GM18502 (cell line): ENCODE results near the gene MIEF1.

Source experiments
- ATAC-seq: cut with Tn5 transposase; IDR thresholded peaks from one replicate; pipeline ENCODE4 v1.9.1; 2021; ENCODE audit warnings: mild to moderate bottlenecking; ENCODE audit not compliant: unreplicated experiment, poor library complexity

Gene MIEF1

GRCh38 chr22:39470451-39471291 lies 31.4 kb upstream of the MIEF1 start:
- no peak for ATAC-seq

DNA sequence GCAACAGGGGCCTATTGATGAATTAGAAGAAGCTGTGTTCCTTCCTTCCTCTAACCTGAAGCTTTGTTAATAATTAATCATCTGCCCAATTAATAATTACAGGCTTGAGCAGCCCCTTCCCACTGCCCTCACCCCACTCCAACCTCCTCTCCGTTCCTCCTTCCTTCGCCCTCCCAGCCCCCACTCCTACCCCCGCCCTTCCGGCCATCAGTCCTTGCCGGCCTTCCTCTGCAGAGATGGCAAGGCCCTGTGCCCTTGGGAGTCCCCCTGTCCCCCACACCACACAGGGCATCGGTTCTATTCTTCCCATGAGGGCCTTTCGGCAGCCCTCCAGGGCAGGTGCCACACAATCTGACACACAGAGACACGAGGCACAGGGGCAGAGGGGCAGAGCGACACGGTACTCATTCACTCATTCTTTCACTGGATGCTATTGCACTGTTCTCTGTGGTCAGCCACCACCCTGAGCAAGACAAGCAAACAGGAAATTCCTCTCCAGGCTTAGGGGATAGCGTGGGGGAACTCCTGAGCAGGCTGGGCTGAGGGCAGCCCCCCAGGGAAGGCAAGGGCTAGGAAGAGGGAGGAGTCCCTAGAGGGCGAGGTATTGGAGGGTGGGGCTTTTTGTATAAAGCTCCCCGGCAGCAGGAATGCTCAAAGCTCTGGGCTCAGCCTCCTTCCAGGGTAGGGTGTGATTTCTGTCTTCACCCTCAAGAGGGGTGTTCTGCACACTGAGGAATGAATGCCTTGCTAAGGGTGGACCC lies 30.5 kb upstream of the MIEF1 start:
- ATAC-seq, result peak; percentile 61

- no peak for ATAC-seq
Measured at GRCh38 chr22:39472570-39473556, 29.2 kb upstream of the MIEF1 start.

DNA sequence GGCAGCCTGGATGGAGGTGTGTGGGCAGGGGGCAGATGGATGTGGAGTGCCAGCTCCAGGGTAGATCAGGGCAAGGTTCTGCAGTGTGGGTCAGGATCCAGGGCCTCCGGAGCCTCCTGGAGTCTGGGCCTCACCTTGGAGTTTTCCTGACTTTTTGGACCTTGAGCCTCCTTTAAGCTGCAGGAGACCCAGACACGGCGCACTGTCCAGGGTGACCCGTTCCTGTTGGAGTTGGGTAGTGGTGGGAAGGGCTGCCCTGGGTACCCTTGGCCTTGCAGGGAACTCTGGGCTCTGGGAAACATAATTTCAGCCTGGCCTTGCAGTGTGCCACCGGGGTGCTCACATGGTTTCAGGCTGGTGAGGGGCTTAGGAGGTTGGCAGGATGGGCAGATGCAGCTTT lies 28.2 kb upstream of the MIEF1 start:
- ATAC-seq, result no peak

- ATAC-seq, result no peak
Measured at GRCh38 chr22:39474351-39475111, 27.6 kb upstream of the MIEF1 start.

- no peak for ATAC-seq
Measured at GRCh38 chr22:39475337-39475736, 26.8 kb upstream of the MIEF1 start.

DNA sequence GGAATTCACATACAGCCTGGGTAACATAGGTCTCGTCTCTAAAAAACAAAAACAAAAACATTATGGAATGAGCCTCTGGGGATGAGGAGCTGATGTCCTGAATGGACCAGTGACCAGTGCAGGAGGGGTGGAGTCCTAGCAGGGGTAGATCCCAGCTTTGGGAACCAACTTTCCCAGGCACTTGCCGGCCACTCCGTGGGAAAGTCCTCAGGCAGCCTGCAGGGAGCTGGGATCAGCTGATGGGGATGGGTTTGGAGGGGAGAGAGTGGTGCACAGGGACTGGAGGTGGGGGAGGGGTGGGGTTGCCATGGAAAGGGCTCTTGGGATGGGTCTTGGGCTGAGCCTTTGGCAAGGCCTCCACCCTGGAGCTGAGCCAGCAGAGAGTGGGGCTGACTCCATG lies 26.2 kb upstream of the MIEF1 start:
- no peak for ATAC-seq

DNA sequence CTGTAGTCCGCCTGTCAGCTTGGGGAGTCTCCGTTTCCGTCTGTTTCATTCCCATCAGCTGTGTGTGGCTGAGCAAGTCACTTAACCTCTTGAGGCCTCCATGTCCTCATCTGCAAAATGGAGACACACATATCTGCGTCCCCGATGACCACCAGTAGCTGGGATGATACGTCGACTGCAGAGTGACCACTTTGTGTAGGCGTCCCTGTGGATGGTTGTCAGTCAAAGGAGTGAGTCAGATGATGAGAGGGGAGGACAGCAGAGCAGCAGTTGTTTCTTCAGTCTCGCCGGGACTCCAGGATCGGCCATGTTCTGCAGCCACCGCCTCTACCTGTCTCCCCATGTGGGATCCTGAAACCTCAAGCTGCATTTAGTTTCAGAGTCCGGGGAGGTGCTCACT lies 25.4 kb upstream of the MIEF1 start:
- ATAC-seq, result no peak

GRCh38 chr22:39477542-39477941 lies 24.5 kb upstream of the MIEF1 start:
- no peak for ATAC-seq

DNA sequence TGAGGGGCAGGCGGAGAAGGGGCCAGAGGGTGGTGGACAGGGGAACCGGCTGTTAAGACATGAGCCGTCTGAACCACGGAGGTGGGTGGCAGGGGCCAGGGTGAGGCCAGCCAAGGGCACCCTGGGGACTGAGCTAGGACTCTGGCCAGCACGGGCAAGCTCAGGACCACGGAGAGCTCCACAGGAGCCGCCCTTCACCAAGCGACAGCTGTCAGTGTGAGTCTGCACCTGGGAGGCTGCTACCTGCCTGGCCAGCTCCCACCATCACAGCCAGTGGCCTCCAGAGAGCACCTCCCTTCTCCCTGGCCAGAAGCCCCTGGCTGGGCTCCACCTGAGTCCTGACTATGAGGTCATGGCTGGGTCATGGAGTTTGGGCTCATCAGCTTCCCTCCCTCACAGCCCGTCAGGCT lies 23.6 kb upstream of the MIEF1 start:
- ATAC-seq, result no peak

DNA sequence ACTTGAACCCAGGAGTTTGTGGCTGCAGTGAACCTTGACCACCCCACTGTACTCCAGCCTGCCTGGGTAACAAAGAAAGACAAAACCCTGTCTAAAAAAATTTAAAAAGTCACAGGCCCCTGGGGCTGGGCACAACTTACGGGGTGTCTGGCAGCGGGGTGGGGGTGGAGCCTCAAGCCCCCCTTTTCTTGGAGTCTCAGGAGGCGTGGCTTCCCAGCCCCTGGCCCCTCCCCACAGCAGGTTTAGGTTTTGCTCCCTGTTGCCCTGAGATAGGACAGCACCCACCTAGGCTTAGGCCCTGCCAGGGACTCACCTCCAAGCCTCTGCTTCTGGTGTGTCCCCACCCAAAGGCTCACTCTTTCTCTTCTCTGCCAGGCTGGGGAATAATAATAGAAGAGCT lies 22.8 kb upstream of the MIEF1 start:
- ATAC-seq, result no peak

- no peak for ATAC-seq
Measured at GRCh38 chr22:39480557-39480956, 21.5 kb upstream of the MIEF1 start.

DNA sequence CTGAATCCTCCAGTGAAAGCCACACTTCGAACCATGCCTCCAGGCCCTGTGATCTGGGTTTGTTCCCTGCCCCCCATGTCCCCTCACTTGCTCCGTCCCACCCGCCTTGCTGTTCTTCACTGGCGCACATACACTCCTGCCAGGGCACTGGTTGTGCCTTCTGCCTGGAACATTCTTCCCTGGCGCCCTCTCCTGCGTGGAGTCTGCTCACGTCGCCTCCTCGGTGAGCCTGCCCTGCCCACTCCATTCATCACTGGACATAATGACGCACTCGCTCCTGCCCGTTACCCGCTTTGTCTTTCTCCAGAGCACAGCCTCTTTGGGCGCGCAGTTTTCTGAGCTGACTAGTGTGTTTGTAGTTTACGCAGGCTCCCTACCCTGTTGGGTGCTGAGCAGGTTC lies 21.0 kb upstream of the MIEF1 start:
- ATAC-seq, result no peak

GRCh38 chr22:39481595-39481994 lies 20.5 kb upstream of the MIEF1 start:
- no peak for ATAC-seq

- no peak for ATAC-seq
Measured at GRCh38 chr22:39482768-39483167, 19.3 kb upstream of the MIEF1 start.

DNA sequence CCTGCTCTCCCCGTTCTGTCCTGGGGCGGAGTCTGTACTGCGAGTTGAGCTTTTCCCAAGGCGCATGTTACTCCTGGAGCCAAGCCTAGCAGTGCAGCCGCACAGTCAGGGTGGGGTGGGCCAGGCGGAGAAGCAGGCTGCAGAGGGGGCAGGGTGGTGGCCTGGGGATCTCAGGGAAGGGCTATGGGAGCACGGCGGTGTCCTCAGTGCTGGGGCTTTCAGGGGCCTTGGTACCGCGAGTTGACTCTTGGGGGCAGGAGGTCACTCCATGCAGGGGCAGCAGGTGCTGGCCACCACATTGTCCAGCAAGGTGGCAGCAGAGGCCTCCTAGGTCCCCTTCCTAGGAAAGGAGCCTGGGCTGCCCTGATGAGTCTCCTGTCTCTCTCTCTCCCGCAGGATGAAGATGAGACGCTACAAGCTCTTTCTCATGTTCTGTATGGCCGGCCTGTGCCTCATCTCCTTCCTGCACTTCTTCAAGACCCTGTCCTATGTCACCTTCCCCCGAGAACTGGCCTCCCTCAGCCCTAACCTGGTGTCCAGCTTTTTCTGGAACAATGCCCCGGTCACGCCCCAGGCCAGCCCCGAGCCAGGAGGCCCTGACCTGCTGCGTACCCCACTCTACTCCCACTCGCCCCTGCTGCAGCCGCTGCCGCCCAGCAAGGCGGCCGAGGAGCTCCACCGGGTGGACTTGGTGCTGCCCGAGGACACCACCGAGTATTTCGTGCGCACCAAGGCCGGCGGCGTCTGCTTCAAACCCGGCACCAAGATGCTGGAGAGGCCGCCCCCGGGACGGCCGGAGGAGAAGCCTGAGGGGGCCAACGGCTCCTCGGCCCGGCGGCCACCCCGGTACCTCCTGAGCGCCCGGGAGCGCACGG lies 14.9 kb upstream of the MIEF1 start:
- no peak for ATAC-seq

GRCh38 chr22:39487826-39488520 lies 14.1 kb upstream of the MIEF1 start:
- no peak for ATAC-seq

GRCh38 chr22:39488563-39489083 lies 13.5 kb upstream of the MIEF1 start:
- no peak for ATAC-seq
